Stomach smooth muscle (tissue), 2 donors: ENCODE results near the gene EIF3D.

Experiments
- H3K27ac ChIP-seq: one replicate; pipeline ENCODE4 v1.7.0; 2013; ENCODE audit warnings: mild to moderate bottlenecking, low read length, inconsistent platforms
- H3K27me3 ChIP-seq, 2 donors: one replicate each; pipeline ENCODE4 v1.7.0; 2013; ENCODE audit warnings: low read length in 2 of 2; ENCODE audit not compliant: insufficient read depth in 2 of 2, control insufficient read depth in 1 of 2
- H3K36me3 ChIP-seq, 2 donors: one replicate each; pipeline ENCODE4 v1.7.0; 2013; ENCODE audit warnings: low read length in 2 of 2; ENCODE audit not compliant: control insufficient read depth in 2 of 2, insufficient read depth in 2 of 2
- H3K4me1 ChIP-seq: one replicate; pipeline ENCODE4 v1.7.0; 2013; ENCODE audit warnings: low read length; ENCODE audit not compliant: control insufficient read depth, insufficient read depth
- H3K4me3 ChIP-seq, 2 donors: one replicate each; pipeline ENCODE4 v1.7.0; 2013; ENCODE audit warnings: low read length in 2 of 2
- H3K9ac ChIP-seq, 2 donors: one replicate each; pipeline ENCODE4 v1.7.0; 2013; ENCODE audit warnings: low read length in 2 of 2, mild to moderate bottlenecking in 1 of 2
- H3K9me3 ChIP-seq, 2 donors: one replicate each; pipeline ENCODE4 v1.7.0; 2013; ENCODE audit warnings: low read length in 2 of 2; ENCODE audit not compliant: control insufficient read depth in 2 of 2
- donor health status: healthy.
- donor health status: Pancreatic carcinoma.

EIF3D gene

DNA sequence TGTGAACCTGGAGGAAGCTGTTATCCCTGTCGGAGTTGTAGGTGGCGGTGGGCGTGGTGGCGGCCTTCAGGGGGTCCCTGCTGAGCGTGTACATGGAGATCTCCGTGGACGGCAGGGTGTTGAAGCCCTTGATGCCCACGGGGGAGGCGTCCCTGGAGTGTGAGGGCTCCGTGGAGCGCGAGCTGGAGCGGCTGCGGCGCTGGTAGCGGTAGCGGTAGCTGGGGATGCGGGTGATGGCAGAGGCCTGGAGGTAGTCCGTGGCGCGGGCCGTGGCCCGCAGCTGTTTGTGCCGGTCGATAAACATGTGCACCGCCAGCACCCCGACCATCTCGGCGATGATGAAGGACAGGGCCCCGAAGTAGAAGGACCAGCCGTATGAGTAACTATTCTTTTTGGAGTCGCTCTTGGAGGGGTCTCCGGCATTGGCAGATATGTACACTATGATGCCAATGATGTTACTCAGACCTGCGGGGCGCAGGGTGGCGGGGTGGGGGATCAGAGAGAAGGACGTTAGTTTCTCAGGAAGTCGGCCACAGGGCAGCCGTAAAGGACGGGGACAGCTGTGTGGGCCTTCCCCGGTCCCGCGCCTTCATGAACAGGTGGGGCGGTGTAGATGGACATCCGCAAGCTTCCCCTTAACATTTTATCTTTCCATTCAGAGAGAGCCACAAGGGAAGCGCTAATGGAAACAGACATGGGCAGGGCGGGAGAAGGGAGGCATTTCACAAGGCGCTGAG, 35.6 kb upstream of the EIF3D start:
- Histone ChIP-seq H3K9me3 (no peaks in the 10 kb centered on the region), H3K4me1 (no peaks in the 10 kb centered on the region), H3K27me3 (peaks cover 20 to 32% of the 10 kb centered on the region in 2 donors), H3K36me3 (no peaks in the 10 kb centered on the region), H3K4me3 (no peak overlapping the region), H3K27ac (no peak overlapping the region), H3K9ac (no peak overlapping the region)

DNA sequence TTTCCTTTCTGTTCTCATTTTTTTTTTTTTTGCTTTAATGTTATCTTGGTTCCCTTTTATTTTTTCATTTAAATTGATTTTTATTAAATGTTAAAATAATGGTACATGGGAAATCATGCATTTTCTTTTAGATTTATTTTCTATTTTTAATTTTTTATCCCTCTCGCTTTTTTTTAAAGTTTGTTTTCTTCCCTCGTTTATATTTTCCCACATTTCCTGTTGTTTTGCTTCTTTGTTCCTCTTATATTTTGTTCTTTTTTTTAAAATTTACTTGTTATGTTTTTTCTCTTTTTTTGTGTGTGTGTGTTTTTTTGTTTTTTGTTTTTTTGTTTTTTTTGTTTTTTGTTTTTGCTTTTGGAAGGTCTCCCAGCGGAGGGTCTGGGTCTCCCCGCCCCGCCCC, 34.9 kb upstream of the EIF3D start:
- Histone ChIP-seq H3K4me1 (no peaks in the 10 kb centered on the region), H3K4me3 (no peak overlapping the region), H3K27me3 (peaks cover 20 to 32% of the 10 kb centered on the region in 2 donors), H3K36me3 (no peaks in the 10 kb centered on the region), H3K27ac (no peak overlapping the region), H3K9me3 (no peaks in the 10 kb centered on the region), H3K9ac (no peak overlapping the region)

DNA sequence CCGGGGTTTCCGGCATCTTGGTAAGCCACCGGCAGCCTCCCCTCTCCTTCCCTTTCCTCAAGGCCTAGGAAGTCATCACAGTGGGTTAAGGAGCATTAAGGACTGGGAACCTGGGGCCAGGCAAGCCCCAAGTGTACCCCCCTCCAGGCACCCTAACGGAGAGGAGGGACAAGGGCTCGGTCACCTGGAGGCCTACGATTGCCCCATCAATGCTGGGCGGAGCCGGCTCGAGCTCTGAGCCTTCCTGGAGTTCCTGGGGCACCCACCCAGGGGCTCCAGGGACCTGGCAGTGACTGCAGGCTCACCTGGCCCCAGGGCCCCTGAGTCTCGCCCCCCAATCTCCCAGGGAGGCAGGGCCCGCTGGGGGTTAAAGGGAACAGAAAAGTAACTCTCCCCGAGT, 34.5 kb upstream of the EIF3D start:
- Histone ChIP-seq H3K4me1 (no peaks in the 10 kb centered on the region), H3K9me3 (no peaks in the 10 kb centered on the region), H3K4me3 (no peak overlapping the region), H3K36me3 (no peaks in the 10 kb centered on the region), H3K27ac (no peak overlapping the region), H3K9ac (no peak overlapping the region), H3K27me3 (peaks cover 20 to 32% of the 10 kb centered on the region in 2 donors)

DNA sequence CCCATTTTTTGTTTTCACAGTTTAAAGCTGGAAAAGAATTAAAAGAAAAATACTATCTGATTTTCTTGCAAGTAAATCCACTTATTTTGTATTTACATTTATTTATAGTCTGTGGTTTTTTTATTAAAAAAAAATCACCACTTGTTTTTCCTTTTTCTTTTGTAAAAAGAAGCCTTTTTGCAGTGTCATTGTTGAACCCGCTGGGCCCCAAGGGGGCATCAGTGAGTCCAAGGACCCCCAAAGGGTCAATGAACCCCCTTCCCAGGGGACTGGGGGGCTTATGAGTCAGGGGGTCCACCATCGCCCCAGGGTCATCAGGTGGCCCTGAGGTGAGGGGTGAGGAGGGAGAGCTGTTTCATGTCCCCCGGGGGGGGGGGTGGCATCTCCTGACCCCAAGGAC, 34.0 kb upstream of the EIF3D start:
- Histone ChIP-seq H3K36me3 (no peaks in the 10 kb centered on the region), H3K27ac (no peak overlapping the region), H3K4me1 (no peaks in the 10 kb centered on the region), H3K9ac (no peak overlapping the region), H3K9me3 (no peaks in the 10 kb centered on the region), H3K27me3 (peaks cover 20 to 32% of the 10 kb centered on the region in 2 donors), H3K4me3 (no peak overlapping the region)

DNA sequence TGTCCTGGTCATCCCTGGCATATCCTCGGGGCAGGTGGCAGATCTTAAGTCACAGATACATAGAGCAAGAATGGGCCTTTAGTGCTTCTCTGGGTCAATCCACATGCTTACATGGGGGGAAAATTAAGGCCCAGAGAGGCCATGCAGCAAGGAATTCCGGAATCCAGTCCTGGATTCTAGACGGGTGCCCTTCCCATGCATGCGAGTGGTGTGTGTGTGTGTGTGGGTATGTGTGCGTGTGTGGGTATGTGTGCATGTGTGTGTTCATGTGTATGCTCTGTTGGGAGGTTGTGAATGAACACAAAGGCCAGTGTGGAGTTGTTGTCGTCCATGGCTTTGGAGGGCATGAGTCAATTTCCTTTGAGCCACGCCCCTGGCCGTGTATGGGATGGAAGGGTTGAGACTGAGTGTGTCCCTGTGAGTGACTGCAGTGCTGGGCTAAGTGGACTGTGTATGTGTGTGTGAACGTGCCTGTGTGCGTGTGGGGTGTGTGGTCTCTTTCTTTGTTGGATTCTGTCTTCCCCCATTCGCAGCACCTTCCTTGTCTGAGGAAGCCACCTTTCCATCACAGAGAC, 33.4 kb upstream of the EIF3D start:
- Histone ChIP-seq H3K4me1 (no peaks in the 10 kb centered on the region), H3K27me3 (peaks cover 20 to 32% of the 10 kb centered on the region in 2 donors), H3K9me3 (peaks cover 0 to 3% of the 10 kb centered on the region in 2 donors), H3K4me3 (no peak overlapping the region), H3K9ac (no peak overlapping the region), H3K36me3 (no peaks in the 10 kb centered on the region), H3K27ac (no peak overlapping the region)

DNA sequence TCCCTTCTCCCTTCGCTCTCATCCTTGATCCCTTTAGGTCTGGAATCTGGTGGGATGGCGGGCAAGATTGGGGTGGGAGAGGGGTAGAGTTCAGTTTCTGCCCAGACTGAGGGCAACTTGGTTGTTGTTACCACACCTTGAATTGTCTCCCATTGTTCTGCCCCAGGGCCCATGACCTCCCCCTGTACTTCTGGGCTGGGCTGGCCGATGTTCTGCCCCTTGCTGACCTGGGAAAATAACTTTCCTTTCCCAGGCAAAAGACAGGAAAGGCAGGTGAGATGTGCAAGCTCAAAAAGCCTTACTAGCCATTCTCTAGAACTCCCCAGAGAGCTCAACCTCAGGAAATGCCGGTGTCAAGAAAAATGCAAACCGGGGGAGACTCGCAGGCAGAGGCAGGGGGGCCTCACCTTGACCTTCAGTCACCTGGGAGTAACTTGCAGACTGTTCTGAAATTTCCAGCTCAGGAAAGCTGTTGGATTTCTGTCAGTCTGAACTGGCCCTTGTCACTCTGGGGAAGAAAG, 32.4 kb upstream of the EIF3D start:
- Histone ChIP-seq H3K27ac (no peak overlapping the region), H3K36me3 (no peaks in the 10 kb centered on the region), H3K9me3 (peaks cover 0 to 3% of the 10 kb centered on the region in 2 donors), H3K4me1 (no peaks in the 10 kb centered on the region), H3K4me3 (no peak overlapping the region), H3K9ac (no peak overlapping the region), H3K27me3 (peaks cover 22 to 27% of the 10 kb centered on the region in 2 donors)

DNA sequence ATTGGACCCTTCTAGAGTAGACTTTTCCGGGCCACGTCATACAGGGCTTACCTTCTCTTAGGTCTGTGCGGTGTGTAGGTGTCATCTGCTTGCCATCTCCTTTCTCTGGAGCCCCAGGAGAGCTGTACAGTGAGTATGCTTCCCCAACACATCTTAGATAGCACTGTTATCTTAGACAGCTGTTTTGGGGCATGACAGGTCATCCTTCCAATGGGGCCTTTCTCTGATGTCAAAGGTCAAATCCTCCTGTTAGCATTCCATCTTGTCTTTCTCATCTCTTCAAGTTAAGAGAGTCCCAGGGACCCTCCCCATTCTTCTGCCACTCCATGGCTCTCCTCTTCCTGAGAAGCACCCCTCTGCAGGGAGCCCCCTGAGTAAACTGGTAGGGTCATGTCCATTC, 31.0 kb upstream of the EIF3D start:
- no peak overlapping the region for H3K9ac ChIP-seq
- no peak overlapping the region for H3K4me3 ChIP-seq
- no peak overlapping the region for H3K27ac ChIP-seq
- H3K4me1 ChIP-seq = no peaks in the 10 kb centered on the region
- H3K36me3 ChIP-seq = no peaks in the 10 kb centered on the region
- peaks cover 22 to 25% of the 10 kb centered on the region in 2 donors for H3K27me3 ChIP-seq
- H3K9me3 ChIP-seq = peaks cover 0 to 3% of the 10 kb centered on the region in 2 donors

- Histone ChIP-seq H3K4me1 (no peaks in the 10 kb centered on the region), H3K27me3 (peaks cover 17 to 28% of the 10 kb centered on the region in 2 donors), H3K9me3 (peaks cover 0 to 3% of the 10 kb centered on the region in 2 donors), H3K27ac (no peak overlapping the region), H3K36me3 (no peaks in the 10 kb centered on the region), H3K4me3 (no peak overlapping the region), H3K9ac (no peak overlapping the region)
Measured at GRCh38 chr22:36554098-36554497, 25.1 kb upstream of the EIF3D start.

- H3K9ac ChIP-seq = no peak overlapping the region
- no peaks in the 10 kb centered on the region for H3K36me3 ChIP-seq
- no peaks in the 10 kb centered on the region for H3K4me1 ChIP-seq
- H3K4me3 ChIP-seq = no peak overlapping the region
- H3K27ac ChIP-seq = no peak overlapping the region
- H3K9me3 ChIP-seq = no peaks in the 10 kb centered on the region
- peaks cover 25 to 35% of the 10 kb centered on the region in 2 donors for H3K27me3 ChIP-seq
Measured at GRCh38 chr22:36552289-36552688, 23.3 kb upstream of the EIF3D start.

GRCh38 chr22:36550701-36551495, 21.9 kb upstream of the EIF3D start:
- H3K36me3 ChIP-seq = no peaks in the 10 kb centered on the region
- no peaks in the 10 kb centered on the region for H3K4me1 ChIP-seq
- H3K27ac ChIP-seq = no peak overlapping the region
- H3K27me3 ChIP-seq = peaks cover 27 to 44% of the 10 kb centered on the region in 2 donors
- H3K4me3 ChIP-seq = no peak overlapping the region
- H3K9me3 ChIP-seq = no peaks in the 10 kb centered on the region
- H3K9ac ChIP-seq = no peak overlapping the region
